K562 (cell line): ENCODE data around the gene MXRA7. TPM values are rescaled to one million over a fixed set of nuclear protein-coding genes. Genes with fewer than 3 reads are reported as not detected.

Experiments used
- CEBPB ChIP-seq: fragments of 450-650 bp; IDR thresholded peaks from 2 replicates; pipeline ENCODE4 v1.6.1; 2016; ENCODE audit warnings: missing genetic modification characterization, missing compliant biosample characterization
- HDAC2 ChIP-seq: fragments of 450-650 bp; IDR thresholded peaks from 2 replicates; pipeline ENCODE4 v1.6.1; 2016; ENCODE audit warnings: mild to moderate bottlenecking
- LARP7 ChIP-seq: fragments of 450-650 bp; IDR thresholded peaks from 2 replicates; pipeline ENCODE4 v1.6.1; 2016
- MYC ChIP-seq, 2 experiments: fragments of 250-450 bp in 1 of 2; sonication (Bioruptor Pico) in 1 of 2; IDR thresholded peaks; 2 replicates each; pipeline versions ENCODE4 v1.5.1 to v1.6.1; 2012 to 2021; ENCODE audit warnings: low read depth in 2 of 2, borderline replicate concordance in 1 of 2, improper control_type of control experiment in 1 of 2, low read length in 1 of 2, mild to moderate bottlenecking in 1 of 2, moderate library complexity in 1 of 2
- MYNN ChIP-seq, 2 experiments: sonication (generic); formaldehyde crosslinking in 1 of 2; IDR thresholded peaks; 2 replicates each; pipeline versions ENCODE4 v1.5.0 to v1.6.1; 2016 to 2020; ENCODE audit warnings: antibody characterized with exemption in 1 of 2, missing genetic modification reagents in 1 of 2
- NFE2 ChIP-seq: IDR thresholded peaks from 2 replicates; pipeline ENCODE4 v1.6.1; 2014; ENCODE audit warnings: antibody characterized with exemption, low read depth
- NR2C1 ChIP-seq, 2 experiments: fragments of 450-650 bp; IDR thresholded peaks; 2 replicates each; pipeline ENCODE4 v1.6.1; 2017; ENCODE audit warnings: mild to moderate bottlenecking in 2 of 2, antibody characterized with exemption in 1 of 2, inconsistent platforms in 1 of 2, missing compliant biosample characterization in 1 of 2, missing genetic modification characterization in 1 of 2
- PATZ1 ChIP-seq: fragments of 250-450 bp; sonication (Bioruptor Pico); IDR thresholded peaks from 2 replicates; pipeline ENCODE4 v1.5.0; 2020; ENCODE audit warnings: mild to moderate bottlenecking, borderline replicate concordance
- PML ChIP-seq: IDR thresholded peaks from 2 replicates; pipeline ENCODE4 v1.6.1; 2012; ENCODE audit warnings: low read length, inconsistent platforms
- POLR2H ChIP-seq: IDR thresholded peaks from 2 replicates; pipeline ENCODE4 v1.6.1; 2016; ENCODE audit warnings: missing genetic modification characterization, low read depth, mild to moderate bottlenecking, control low read depth, missing compliant biosample characterization, moderate library complexity
- SMAD4 ChIP-seq: fragments of 250-450 bp; sonication (Bioruptor Pico); conservative IDR thresholded peaks from 2 replicates; pipeline ENCODE4 v1.8.0; 2021; ENCODE audit warnings: inconsistent platforms, mild to moderate bottlenecking, moderate library complexity
- SP1 ChIP-seq: sonication (generic); formaldehyde crosslinking; IDR thresholded peaks from 2 replicates; pipeline ENCODE4 v1.8.1; 2022; ENCODE audit warnings: mild to moderate bottlenecking, missing genetic modification reagents
- STAT5A ChIP-seq: IDR thresholded peaks from 2 replicates; pipeline ENCODE4 v1.6.1; 2012; ENCODE audit warnings: low read length, inconsistent platforms, borderline replicate concordance
- TCF3 ChIP-seq: sonication (generic); formaldehyde crosslinking; IDR thresholded peaks from 2 replicates; pipeline ENCODE4 v1.4.0; 2020; ENCODE audit warnings: mild to moderate bottlenecking, missing genetic modification reagents
- TEAD1 ChIP-seq, 2 experiments: fragments of 450-650 bp in 1 of 2; sonication (generic) in 1 of 2; formaldehyde crosslinking; IDR thresholded peaks; 2 replicates each; pipeline versions ENCODE4 v1.4.0 to v1.8.0; 2020 to 2022; ENCODE audit warnings: mild to moderate bottlenecking in 2 of 2, missing genetic modification reagents in 1 of 2
- YBX1 ChIP-seq: fragments of 450-650 bp; IDR thresholded peaks from 2 replicates; pipeline ENCODE4 v1.7.1; 2016; ENCODE audit warnings: mild to moderate bottlenecking
- ZNF551 ChIP-seq: fragments of 250-450 bp; sonication (Bioruptor Pico); IDR thresholded peaks from 2 replicates; pipeline ENCODE4 v1.5.0; 2021; ENCODE audit warnings: mild to moderate bottlenecking, moderate library complexity
- ZNF644 ChIP-seq: fragments of 200-800 bp; sonication (Bioruptor generic); IDR thresholded peaks from 2 replicates; pipeline ENCODE4 v1.6.1; 2016; ENCODE audit warnings: low read depth, missing genetic modification characterization, missing compliant biosample characterization
- ZSCAN32 ChIP-seq: fragments of 450-650 bp; formaldehyde crosslinking; IDR thresholded peaks from 2 replicates; pipeline ENCODE4 v1.4.0; 2020; ENCODE audit warnings: mild to moderate bottlenecking, moderate library complexity
- polyA plus RNA-seq, 8 experiments: library from polyadenylated mRNA; depleted of rRNA in 4 of 8; stranded (reverse) in 5 of 8; unstranded in 3 of 8; fragments of >200 nt; fragmentation: Nextera tagmentation in 2 of 8; fragmentation: Illumina TruSeq in 1 of 8; extraction: Ambion mirVana in 2 of 8; extraction: Trizol in 1 of 8; gene quantifications; 2 replicates each; pipeline versions ENCODE4 v1.2.1 to v1.2.3, GENCODE V29; 2011 to 2014; ENCODE audit warnings: inconsistent platforms in 1 of 8, missing spikeins in 1 of 8
- total RNA-seq, 7 experiments: library from RNA; depleted of rRNA in 6 of 7; stranded (reverse); fragments of >200 nt in 6 of 7; fragmentation: Illumina TruSeq in 2 of 7; extraction: Trizol in 2 of 7; gene quantifications; 2 replicates each; pipeline versions ENCODE4 v1.2.1 to v1.2.3, GENCODE V29; 2011 to 2021; ENCODE audit warnings: low replicate concordance in 1 of 7
- TF ChIP-seq, protein P1 (sequence below): fragments of 450-650 bp; IDR thresholded peaks from 2 replicates; pipeline ENCODE4 v1.6.1; 2016; ENCODE audit warnings: antibody characterized with exemption
- TF ChIP-seq, protein P2 (sequence below): fragments of 250-450 bp; sonication (Bioruptor Pico); IDR thresholded peaks from 2 replicates; pipeline ENCODE4 v1.5.0; 2020; ENCODE audit warnings: mild to moderate bottlenecking

Gene MXRA7
- total and polyA plus RNA-seq, 9 of the 15 experiments (the other 6 are each of a cell fraction or from before 2014, with no cell fraction given) = 2.6 to 38.4 (median 14.3) TPM

DNA sequence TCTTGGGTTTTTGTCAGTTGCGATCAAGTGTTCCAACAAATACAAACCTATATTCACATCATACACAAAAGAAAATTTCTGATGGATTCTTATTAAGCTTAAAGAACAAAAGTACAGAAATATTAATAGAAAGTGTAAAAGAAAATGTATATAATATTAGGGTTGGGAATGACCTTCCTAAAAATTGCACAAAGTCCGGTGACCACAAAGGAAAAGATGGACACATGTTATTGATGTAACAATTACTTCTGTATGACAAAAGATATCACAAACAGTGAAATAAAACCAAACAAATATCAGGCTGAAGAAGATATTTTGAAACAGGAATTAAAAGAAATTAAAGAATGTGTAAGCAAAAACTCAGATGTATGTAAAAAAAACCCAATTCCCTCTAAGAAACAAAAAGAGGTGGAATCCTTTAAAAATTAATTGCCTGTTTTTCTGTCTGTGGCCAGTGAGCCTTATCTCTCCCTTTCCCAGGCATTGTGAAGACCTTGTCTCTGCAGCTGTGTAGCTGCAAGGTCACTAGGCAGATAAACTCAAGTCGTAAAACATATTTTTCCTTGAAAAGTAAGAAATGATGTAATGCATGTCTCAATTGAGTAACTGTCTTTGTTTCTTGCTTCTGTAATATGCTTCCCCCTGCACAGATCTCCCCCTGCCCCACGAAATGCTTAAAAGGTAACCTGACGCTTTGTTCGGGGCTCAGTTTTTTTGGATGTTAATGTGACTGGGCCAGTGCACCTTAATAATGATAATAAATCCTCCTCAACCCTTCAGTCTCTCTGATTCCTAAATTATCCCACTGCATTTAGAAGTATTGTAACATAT is 70.0 kb downstream of the MXRA7 start (continued):
- TF ChIP-seq POLR2H = peak; percentile 89
- TF ChIP-seq YBX1 = no peak
- no peak; the same call in 1 of the 2 replicates for TF ChIP-seq LARP7
- peak; percentile 58; the same call in 1 of the 2 replicates for TF ChIP-seq PATZ1 (CRISPR knock-in tag)
- TF ChIP-seq NFE2 = peak; percentile 70
- TF ChIP-seq PML = peak; percentile 92
- peak; percentile 58 for TF ChIP-seq SP1 (CRISPR knock-in tag)
- TF ChIP-seq MYC (IDR thresholded peaks at IDR 0.05; ENCODE audit: low read depth, low read length) = peak; percentile 53
- no peak for TF ChIP-seq MYC (CRISPR knock-in tag; IDR thresholded peaks at IDR 0.05; ENCODE audit: borderline replicate concordance, low read depth)
- TF ChIP-seq HDAC2 = peak; percentile 58; the same call in 1 of the 2 replicates
- TF ChIP-seq, protein P1, sequence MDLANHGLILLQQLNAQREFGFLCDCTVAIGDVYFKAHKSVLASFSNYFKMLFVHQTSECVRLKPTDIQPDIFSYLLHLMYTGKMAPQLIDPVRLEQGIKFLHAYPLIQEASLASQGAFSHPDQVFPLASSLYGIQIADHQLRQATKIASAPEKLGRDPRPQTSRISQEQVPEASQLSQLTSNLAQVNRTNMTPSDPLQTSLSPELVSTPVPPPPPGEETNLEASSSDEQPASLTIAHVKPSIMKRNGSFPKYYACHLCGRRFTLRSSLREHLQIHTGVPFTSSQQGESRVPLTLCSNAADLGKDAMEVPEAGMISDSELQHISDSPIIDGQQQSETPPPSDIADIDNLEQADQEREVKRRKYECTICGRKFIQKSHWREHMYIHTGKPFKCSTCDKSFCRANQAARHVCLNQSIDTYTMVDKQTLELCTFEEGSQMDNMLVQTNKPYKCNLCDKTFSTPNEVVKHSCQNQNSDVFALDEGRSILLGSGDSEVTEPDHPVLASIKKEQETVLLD = peak; percentile 37; the same call in 1 of the 2 replicates
- peak; percentile 50; the same call in 1 of the 2 replicates for TF ChIP-seq NR2C1 (IDR thresholded peaks at IDR 0.05)
- TF ChIP-seq NR2C1 (tag; IDR thresholded peaks at IDR 0.05) = peak; percentile 72
- TF ChIP-seq CEBPB (tag) = peak; percentile 97
- TF ChIP-seq, protein P2, sequence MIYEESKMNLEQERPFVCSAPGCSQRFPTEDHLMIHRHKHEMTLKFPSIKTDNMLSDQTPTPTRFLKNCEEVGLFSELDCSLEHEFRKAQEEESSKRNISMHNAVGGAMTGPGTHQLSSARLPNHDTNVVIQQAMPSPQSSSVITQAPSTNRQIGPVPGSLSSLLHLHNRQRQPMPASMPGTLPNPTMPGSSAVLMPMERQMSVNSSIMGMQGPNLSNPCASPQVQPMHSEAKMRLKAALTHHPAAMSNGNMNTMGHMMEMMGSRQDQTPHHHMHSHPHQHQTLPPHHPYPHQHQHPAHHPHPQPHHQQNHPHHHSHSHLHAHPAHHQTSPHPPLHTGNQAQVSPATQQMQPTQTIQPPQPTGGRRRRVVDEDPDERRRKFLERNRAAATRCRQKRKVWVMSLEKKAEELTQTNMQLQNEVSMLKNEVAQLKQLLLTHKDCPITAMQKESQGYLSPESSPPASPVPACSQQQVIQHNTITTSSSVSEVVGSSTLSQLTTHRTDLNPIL (CRISPR knock-in tag) = no peak
- peak in 1 of 2 experiments; percentile 2; a peak in 2 of 4 replicates for TF ChIP-seq TEAD1 (CRISPR knock-in tag; IDR thresholded peaks at IDR 0.05)
- peak; percentile 96 for TF ChIP-seq TCF3 (CRISPR knock-in tag)
- peak; percentile 97 for TF ChIP-seq STAT5A
- peak; percentile 80 for TF ChIP-seq ZNF644 (tag)
- TF ChIP-seq SMAD4 (CRISPR knock-in tag) = peak; percentile 94
- TF ChIP-seq ZSCAN32 (CRISPR knock-in tag) = peak; percentile 80; the same call in 1 of the 2 replicates
- no peak for TF ChIP-seq ZNF551 (CRISPR knock-in tag)
- peak; percentile 82 for TF ChIP-seq MYNN (IDR thresholded peaks at IDR 0.05)
- no peak for TF ChIP-seq MYNN (CRISPR knock-in tag; IDR thresholded peaks at IDR 0.05)
